NCI-H69 (cell line): ENCODE measurements around the gene SHROOM3.

Experiments
- DNase-seq: peaks from one replicate; lab custom pipeline; 2025; lab: John Stamatoyannopoulos, UW

The SHROOM3 gene

DNA sequence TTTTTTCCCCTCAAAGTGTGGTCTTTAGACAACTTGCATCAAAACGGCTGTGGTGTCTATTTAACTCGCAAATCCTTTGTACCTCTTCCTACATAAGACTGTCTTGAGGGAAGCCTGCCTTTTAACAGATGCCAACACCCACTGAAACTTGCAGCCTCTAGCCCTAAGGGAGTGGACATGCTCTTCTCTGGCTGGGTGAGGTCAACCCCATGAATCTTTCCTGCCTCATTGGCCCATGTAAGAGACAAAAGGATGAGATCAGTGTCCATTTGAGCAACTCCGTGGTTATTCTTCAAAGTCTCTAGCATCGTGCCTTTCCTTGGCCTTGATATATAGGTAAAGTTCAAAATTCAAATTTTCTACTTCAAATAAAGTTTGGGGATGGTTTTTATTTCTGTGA is 134.7 kb downstream of the SHROOM3 start:
- no peak for DNase-seq

- DNase-seq: peak; percentile 43
Measured at GRCh38 chr4:76570141-76570973, 135.3 kb downstream of the SHROOM3 start.

DNA sequence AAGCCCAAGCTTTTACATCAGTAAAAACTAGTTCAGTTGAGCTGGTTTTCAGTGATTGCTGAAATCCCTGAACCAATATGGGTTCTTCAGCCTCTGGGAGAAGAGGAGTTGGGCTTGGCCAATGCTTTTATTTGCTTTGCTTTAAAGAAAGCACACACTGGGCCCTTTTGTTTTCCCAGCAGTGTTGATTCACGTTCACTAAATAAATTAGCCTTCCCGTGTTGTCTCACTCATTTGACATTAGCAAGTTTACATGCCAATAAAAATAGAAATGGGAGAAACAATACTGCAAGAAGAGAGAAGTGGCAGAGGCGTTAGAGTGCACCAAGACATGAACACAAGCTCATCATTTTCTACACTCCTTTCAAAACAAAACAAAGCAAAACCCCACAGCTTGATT is 136.2 kb downstream of the SHROOM3 start:
- DNase-seq: peak; percentile 80

DNA sequence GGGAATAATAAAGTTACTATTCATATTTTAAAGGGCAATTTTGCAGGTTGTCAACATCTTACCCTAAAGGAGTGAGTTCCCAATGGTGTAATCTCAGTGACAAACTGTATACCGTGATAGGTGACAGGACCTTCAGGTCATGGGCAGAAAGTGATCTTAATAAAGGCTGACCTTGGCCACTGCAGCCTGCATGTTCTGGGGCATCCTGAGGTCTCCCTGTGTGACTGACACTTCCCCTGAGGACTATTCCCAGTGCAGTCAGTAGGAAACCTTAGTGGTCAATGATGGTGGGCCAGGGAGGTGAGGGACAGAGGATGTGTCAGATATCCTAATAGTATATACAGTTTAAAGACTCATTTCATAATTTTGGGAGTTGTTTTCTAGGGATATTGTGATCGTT is 137.2 kb downstream of the SHROOM3 start:
- DNase-seq: no peak

DNA sequence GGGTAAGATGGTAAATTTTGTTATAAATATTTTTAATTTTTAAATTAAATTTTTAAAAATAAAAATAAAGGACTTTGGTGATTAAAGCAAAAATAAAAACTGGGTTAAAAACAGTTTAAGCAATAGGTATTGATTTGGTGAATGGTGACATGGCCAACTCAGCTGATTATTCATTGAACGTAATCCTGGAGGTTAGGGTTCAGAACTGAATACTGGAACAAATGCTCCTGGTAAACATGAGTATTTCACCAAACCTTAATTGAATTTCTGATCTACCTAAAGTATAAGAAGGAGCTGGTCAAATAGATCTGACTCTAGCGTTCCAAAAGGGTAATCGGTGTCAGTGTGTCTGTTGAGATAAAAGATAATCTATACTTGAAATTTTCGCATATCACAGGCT is 141.8 kb downstream of the SHROOM3 start:
- DNase-seq: no peak

DNA sequence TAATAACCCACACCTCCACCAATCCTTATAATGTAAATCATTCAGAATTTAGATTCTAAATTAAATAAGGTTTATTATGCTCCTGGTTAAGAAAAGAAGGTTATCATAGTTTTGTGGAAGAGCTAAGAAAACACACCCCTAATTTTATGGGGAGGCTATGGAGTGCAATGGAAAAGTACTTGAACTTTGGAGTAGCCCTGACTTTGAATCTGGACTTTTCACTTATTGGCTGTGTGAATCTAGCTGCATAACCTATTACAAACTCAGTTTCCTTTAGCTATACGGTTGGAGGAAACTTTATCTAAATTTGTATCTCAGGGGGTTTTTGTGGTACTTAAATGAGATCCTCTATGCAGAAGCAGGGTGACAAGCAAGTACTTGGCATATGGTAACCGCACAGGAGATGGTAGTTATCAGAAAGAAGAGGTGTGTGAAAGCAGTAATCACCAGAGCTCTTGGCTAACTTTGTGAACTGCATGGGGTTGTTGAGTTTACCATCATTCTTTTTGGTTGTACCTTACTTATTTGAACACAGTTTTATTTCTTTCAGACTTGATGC is 143.1 kb downstream of the SHROOM3 start:
- DNase-seq: no peak

DNA sequence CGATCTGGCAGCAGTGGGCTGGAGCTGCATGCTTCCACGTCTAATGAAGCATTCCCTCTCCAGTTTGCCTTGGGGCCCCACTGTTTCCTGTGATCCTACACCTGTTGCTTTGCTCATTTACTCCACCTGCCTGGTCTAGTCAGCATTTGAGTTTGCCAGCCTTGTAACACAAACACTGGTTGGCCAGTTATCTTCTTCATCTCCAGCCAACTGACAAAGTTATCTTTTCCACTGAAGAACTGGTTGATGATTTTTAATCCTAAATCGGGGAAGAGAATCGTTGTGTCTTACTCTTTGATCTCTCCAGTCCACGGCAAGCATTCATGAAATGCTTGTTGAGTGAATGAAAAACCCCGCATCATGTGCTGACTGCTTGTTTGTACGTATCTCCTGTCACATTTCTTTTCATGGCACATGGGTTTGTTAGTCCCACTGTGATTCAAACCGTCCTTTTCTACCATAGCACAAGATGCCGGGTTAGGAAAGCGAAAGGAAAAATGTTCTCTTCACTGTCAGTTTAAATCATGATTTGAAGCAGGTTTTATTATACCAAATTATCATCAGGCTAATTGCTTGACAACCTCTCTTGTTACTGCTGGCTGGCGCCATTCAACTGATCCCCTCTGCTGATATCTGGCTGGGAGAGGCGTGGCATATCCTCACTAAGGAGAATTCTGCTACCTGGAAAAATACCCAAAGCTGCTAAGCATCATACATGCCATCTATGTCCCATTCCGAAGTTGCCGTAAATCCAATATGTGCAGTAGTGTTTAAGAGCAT is 144.8 kb downstream of the SHROOM3 start:
- DNase-seq: peak; percentile 87

DNA sequence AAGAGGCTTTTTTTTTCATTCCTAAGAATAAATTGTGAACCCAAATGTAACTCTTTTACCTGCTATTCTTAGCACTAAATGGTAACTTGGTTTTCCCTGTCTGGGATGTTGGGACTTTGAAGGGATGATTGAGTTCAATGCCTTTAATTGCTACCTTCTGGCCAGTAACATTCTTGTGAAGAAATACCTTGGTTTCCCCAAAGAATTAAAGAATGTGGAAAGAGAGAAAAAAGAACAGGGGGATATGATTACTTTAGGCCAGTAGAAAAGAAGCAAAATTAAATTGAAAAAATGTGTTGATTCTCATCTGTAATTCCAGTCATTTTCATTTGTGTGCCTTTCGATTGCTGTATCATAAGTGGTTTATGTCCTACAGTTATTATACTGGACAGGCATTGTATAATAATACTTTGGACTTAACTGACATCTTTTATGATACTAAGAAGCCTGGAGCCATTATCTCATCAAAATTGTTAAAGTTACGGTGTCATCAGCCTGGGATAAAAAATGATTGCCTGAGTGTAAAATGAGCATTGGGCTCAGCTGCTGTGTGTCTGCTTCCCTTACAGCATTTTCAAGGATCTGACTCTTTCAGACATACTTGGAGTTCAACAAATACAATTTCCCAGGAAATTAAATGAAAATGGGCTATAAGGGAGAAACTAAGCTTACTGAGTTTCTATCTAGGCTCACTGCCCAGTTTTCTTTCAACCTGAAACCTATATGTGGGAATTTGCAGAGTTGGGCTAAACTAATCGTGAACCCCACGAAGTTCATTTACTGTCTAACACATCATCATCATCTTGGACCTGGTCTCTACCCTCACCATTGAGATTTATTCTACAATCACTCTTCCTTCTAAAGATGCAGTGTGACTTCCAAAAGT is 146.3 kb downstream of the SHROOM3 start:
- no peak for DNase-seq

GRCh38 chr4:76582074-76582816 is 147.2 kb downstream of the SHROOM3 start:
- peak; percentile 34 for DNase-seq

- DNase-seq: no peak
Measured at GRCh38 chr4:76582817-76583087, 147.7 kb downstream of the SHROOM3 start.

GRCh38 chr4:76584241-76585152 is 149.5 kb downstream of the SHROOM3 start:
- no peak for DNase-seq

GRCh38 chr4:76585272-76585671 is 150.2 kb downstream of the SHROOM3 start:
- peak; percentile 18 for DNase-seq

- DNase-seq: peak; percentile 90
Measured at GRCh38 chr4:76585897-76586360, 150.9 kb downstream of the SHROOM3 start.

DNA sequence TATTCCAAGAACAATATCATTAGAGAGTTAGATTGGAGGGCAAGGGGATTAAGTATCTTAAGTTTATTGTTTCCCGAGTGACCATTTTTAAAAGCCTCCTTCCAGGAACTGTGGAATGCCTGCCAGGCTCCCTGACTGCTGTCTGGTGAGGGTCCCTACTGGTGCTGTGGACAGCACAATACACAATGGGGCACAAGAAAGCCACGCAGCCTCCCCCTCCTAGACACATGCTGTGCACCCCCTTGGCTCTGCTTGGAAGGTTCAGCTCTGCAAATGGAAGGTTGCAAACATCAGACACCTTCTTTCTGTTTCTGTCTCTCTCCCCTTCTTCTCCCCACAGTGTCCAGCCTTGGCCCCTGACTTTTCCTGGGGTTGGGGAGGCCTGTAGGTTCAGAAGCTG is 153.2 kb downstream of the SHROOM3 start:
- DNase-seq: no peak

GRCh38 chr4:76589402-76589801 is 154.4 kb downstream of the SHROOM3 start:
- DNase-seq: no peak

- DNase-seq: no peak
Measured at GRCh38 chr4:76589872-76590797, 155.1 kb downstream of the SHROOM3 start.

GRCh38 chr4:76590798-76591281 is 155.8 kb downstream of the SHROOM3 start:
- DNase-seq: no peak

- no peak for DNase-seq
Measured at GRCh38 chr4:76591992-76592391, 157.0 kb downstream of the SHROOM3 start.

- no peak for DNase-seq
Measured at GRCh38 chr4:76592460-76592859, 157.4 kb downstream of the SHROOM3 start.
